Activated B cell treated with CpG ODN at 0.5 μM for 24 hours (primary cell): ENCODE measurements around the gene PDIA5. TPM values are rescaled to one million over a fixed set of nuclear protein-coding genes. Genes with fewer than 3 reads are reported as not detected.

Source experiments
- ATAC-seq: fragments of 200-7000 bp; cut with Tn5 transposase; one replicate; pipeline ENCODE4 v1.10.0; 2021; ENCODE audit warnings: low read depth, mild to moderate bottlenecking, moderate library complexity
- CTCF ChIA-PET: fragments of 350-600 bp; sonication (Branson Sonifier 250); formaldehyde crosslinking; loops from one replicate; lab custom pipeline; 2021; ENCODE audit warnings: antibody characterized with exemption; lab: Charles Lee
- POLR2A ChIA-PET: fragments of 350-600 bp; sonication (Branson Sonifier 250); formaldehyde crosslinking; loops from one replicate; lab custom pipeline; 2021; ENCODE audit warnings: antibody characterized with exemption; lab: Charles Lee
- DNase-seq: peaks from one replicate; pipeline ENCODE4 v3.0.0; 2022
- H3K27ac Mint-ChIP-seq: one replicate; pipeline ENCODE4 v1.8.0; 2020; ENCODE audit warnings: mixed read lengths
- H3K27me3 Mint-ChIP-seq: one replicate; pipeline ENCODE4 v1.8.0; 2021; ENCODE audit warnings: mixed read lengths
- H3K36me3 Mint-ChIP-seq: one replicate; pipeline ENCODE4 v1.8.0; 2021; ENCODE audit warnings: low read depth, mixed read lengths
- H3K4me1 Mint-ChIP-seq: one replicate; pipeline ENCODE4 v1.8.0; 2021; ENCODE audit warnings: mixed read lengths
- H3K4me3 Mint-ChIP-seq: one replicate; pipeline ENCODE4 v1.8.0; 2020; ENCODE audit warnings: mild to moderate bottlenecking, mixed read lengths
- H3K9me3 Mint-ChIP-seq: one replicate; pipeline ENCODE4 v1.8.0; 2020; ENCODE audit warnings: mixed read lengths
- CTCF ChIP-seq: fragments of 200-600 bp; IDR thresholded peaks from one replicate; pipeline ENCODE4 v1.8.0; 2022; ENCODE audit warnings: antibody characterized with exemption, mild to moderate bottlenecking
- intact Hi-C: fragments of 100-400 bp; cut with micrococcal nuclease; formaldehyde crosslinking; loops from one replicate; pipeline ENCODE4 v1.15.1; 2024
- total RNA-seq: library from RNA; stranded (reverse); gene quantifications from 2 replicates; pipeline ENCODE4 v1.2.3, GENCODE V29; 2022

Gene PDIA5
- total RNA-seq, 1 donor from 2014 or later, result 8.5 TPM

GRCh38 chr3:123038751-123039150 lies 28.1 kb upstream of the PDIA5 start:
- ChIA-PET CTCF (no interaction called here), POLR2A (no interaction called here)
- no peaks in the 10 kb centered on the region for H3K9me3 Mint-ChIP-seq
- H3K27ac Mint-ChIP-seq, result no peak overlapping the region
- H3K4me1 Mint-ChIP-seq, result no peaks in the 10 kb centered on the region
- H3K27me3 Mint-ChIP-seq, result peaks cover 45% of the 10 kb centered on the region
- TF ChIP-seq CTCF, result no peak
- no peak for DNase-seq
- no peak overlapping the region for H3K4me3 Mint-ChIP-seq
- intact Hi-C loops, result no loop called here
- H3K36me3 Mint-ChIP-seq, result no peaks in the 10 kb centered on the region
- ATAC-seq, result no peak

DNA sequence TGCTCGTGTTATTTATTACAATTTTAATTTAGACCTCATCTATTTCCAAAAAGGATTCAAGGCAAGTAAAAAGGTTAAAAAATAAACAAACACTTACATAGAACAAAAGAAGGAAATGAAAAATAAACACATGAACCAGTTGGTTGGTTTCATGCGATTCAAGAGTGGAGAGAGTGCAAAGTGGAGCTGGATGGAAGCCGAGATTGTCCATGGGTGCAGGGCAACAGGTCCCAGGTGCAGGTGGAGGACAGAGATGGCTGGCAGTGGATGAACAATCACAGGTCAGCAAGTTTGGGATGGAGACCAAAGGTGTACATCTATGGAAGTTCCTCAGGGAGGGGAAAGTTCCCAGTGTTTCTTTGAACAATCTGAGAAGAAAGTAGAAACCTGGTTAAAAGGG lies 27.6 kb upstream of the PDIA5 start:
- DNase-seq, result no peak
- Mint-ChIP-seq H3K4me3 (no peak overlapping the region), H3K9me3 (no peaks in the 10 kb centered on the region), H3K4me1 (no peaks in the 10 kb centered on the region), H3K27ac (no peak overlapping the region), H3K36me3 (no peaks in the 10 kb centered on the region), H3K27me3 (peaks cover 46% of the 10 kb centered on the region)
- ATAC-seq, result no peak
- ChIA-PET CTCF (no interaction called here), POLR2A (no interaction called here)
- no peak for TF ChIP-seq CTCF
- intact Hi-C loops, result no loop called here

DNA sequence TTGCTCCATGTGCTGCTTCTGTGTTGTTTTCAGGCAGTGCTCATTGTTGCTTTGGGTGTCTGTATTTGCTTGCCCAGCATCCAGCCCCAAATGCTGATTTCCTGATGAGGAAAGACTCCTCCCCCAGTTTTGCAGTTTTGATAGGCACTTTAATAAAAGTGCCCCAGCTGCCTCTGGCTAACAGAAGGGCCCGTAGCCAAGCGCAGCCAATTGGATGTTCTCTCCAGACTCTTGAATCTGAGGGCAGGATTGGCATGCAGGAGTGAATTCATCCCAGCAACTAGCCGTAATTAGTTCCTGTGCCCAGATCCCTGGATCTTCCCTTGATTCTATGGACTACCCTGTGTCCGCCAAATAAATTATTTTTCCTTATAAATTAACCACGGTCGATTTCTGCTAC lies 24.4 kb upstream of the PDIA5 start:
- Mint-ChIP-seq H3K4me1 (no peaks in the 10 kb centered on the region), H3K27ac (no peak overlapping the region), H3K27me3 (peaks cover 28% of the 10 kb centered on the region), H3K9me3 (no peaks in the 10 kb centered on the region), H3K36me3 (no peaks in the 10 kb centered on the region), H3K4me3 (no peak overlapping the region)
- intact Hi-C loops, result no loop called here
- CTCF ChIA-PET, result no interaction called here
- no peak for TF ChIP-seq CTCF
- DNase-seq (no peak), ATAC-seq (no peak)
- POLR2A ChIA-PET, result no interaction called here

DNA sequence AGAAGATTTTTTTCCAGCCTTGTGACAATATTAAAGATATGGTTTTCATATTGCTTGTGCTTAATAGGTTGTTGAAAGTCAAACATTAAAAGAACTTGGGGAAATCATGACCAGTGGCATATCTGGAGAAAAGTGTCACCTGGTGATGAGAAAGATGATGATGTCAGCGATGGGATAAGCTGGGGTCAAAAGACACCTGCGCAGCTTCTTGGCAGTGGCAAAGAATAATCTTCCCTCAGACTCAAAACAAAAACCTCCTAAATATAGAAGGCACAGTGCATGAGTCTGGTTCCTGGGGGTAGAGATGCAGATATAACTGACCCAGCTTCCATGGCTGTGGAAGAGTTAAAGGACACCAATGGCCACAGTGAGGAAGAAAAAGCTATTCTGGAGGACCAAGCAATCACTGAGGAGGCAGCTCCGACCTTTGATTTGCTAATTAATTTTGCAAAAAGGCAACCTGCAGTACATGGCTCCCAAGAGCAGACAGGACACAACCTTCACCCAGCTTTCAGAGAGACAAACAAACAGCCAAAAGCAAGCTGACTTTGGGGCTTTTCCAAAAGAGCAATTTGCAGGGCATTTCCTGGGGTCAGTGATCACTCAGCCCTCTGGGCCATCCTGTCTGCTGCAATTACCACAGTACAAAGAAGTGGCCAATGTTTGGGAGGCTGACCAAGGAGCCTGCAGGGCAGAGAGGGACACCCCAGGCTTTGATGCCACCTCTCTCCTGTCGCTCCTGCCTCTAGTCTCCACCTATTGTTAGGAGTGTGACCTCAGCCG lies 21.7 kb upstream of the PDIA5 start:
- CTCF ChIA-PET, result no interaction called here
- no peak overlapping the region for H3K4me3 Mint-ChIP-seq
- no peak overlapping the region for H3K27ac Mint-ChIP-seq
- intact Hi-C loops, result no loop called here
- no peak for TF ChIP-seq CTCF
- POLR2A ChIA-PET, result no interaction called here
- no peaks in the 10 kb centered on the region for H3K9me3 Mint-ChIP-seq
- no peak for ATAC-seq
- DNase-seq, result no peak
- H3K4me1 Mint-ChIP-seq, result no peaks in the 10 kb centered on the region
- H3K36me3 Mint-ChIP-seq, result no peaks in the 10 kb centered on the region
- H3K27me3 Mint-ChIP-seq, result peaks cover 23% of the 10 kb centered on the region

DNA sequence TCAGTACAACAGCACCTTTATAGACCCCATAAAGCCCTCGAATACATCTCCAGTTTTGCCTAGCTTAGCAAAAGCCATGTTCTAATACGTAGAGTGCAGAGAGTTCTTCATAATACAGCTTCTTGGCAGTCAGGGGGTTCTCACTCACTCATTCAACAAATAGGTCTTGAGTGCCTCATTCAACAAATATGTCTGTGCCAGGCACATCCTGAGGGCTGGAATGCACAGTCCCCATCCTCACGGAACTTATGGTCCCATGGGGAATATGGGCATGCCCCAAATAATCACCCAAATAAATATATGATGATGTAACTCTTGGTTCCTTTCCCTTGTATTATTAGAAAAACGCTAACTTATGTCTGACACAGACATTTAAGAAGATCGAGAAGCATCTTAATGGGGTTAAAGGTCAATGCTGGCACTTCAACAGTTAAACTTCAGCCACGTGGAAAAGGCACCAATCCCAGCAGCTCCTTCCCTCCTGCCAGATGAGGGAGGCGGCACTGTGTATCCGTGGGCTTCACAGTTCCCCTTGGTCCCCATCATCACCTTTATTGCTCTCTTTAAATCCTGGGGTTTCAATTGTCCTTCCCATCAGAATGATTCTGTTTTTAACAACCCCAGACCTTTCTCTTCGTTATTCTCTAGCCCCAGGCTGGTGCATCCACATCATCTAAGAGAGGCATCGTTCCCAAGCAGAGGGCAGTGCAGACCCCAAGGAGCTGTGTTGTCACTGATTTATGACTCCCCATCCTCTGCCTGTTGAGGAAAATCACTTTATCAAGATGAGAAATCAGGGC lies 20.4 kb upstream of the PDIA5 start:
- Mint-ChIP-seq H3K36me3 (no peaks in the 10 kb centered on the region), H3K27ac (no peak overlapping the region), H3K4me3 (no peak overlapping the region), H3K27me3 (peaks cover 17% of the 10 kb centered on the region), H3K9me3 (no peaks in the 10 kb centered on the region), H3K4me1 (no peaks in the 10 kb centered on the region)
- intact Hi-C loops, result no loop called here
- no peak for DNase-seq
- CTCF ChIA-PET, result no interaction called here
- POLR2A ChIA-PET, result no interaction called here
- no peak for TF ChIP-seq CTCF
- ATAC-seq, result no peak
